Mesenteric fat pad (tissue), 1 donor: ENCODE measurements around the gene PEX10. TPM values are rescaled to one million over a fixed set of nuclear protein-coding genes. Genes with fewer than 3 reads are reported as not detected.
A peak's percentile ranks its signal among the peaks of the same experiment; 100 is the strongest.
"Not testable (repeated sequence)": the region's sequence is repeated elsewhere in the genome, so short reads cannot be mapped to it uniquely, and the experiment has no call there.

Experiments
- DNase-seq: peaks from one replicate; pipeline ENCODE4 v3.0.0-alpha.2; 2020; ENCODE audit warnings: low spot score
- long read RNA-seq: library from polyadenylated mRNA; unstranded; transcript quantifications from one replicate; pipeline ENCODE4 v2.0.0, GENCODE V29; 2020
- total RNA-seq: library from RNA; stranded (reverse); fragmentation: NEBNext Ultra II Directional; extraction: Animal tissue kit (Norgen Biotek cat#: 25700); gene quantifications from one replicate; pipeline ENCODE4 v1.2.1, GENCODE V29; 2021
- donor health status: DM: yes; HTN: yes; CAD: no.

PEX10 gene
- 23.9 TPM for total RNA-seq
- long read RNA-seq, transcript PEX10-202 (6 exons, 1,997 nt) = major isoform, 181 of 211 reads
- long read RNA-seq, partial matches to known transcripts = 10 of 211 reads
- long read RNA-seq, other reads (novel, unspliced or antisense) = 20 of 211 reads

GRCh38 chr1:2412395-2412772, at the start of gene PEX10:
TSS of gene PEX10 (minus strand) at chr1:2412564. CDS start at chr1:2412502, 62 bp downstream.
- peak; percentile 99 for DNase-seq

GRCh38 chr1:2460996-2461751, 48.8 kb upstream of the PEX10 start:
- DNase-seq = no peak

GRCh38 chr1:2460203-2460602, 47.8 kb upstream of the PEX10 start:
- no peak for DNase-seq

GRCh38 chr1:2459757-2460156, 47.4 kb upstream of the PEX10 start:
- no peak for DNase-seq

- DNase-seq = not testable (repeated sequence)
These were observed 46.9 kb upstream of the PEX10 start for GRCh38 chr1:2459102-2459753.

GRCh38 chr1:2458687-2459086, 46.3 kb upstream of the PEX10 start:
- DNase-seq = no peak

- no peak for DNase-seq
These were observed 45.1 kb upstream of the PEX10 start for GRCh38 chr1:2457444-2457843.

GRCh38 chr1:2455757-2456156, 43.4 kb upstream of the PEX10 start:
- no peak for DNase-seq

- DNase-seq = no peak
These were observed 41.9 kb upstream of the PEX10 start for GRCh38 chr1:2454227-2454626.

GRCh38 chr1:2452932-2453315, 40.6 kb upstream of the PEX10 start:
- no peak for DNase-seq

GRCh38 chr1:2452201-2452931, 40.0 kb upstream of the PEX10 start:
- no peak for DNase-seq

- DNase-seq = no peak
These were observed 39.4 kb upstream of the PEX10 start for GRCh38 chr1:2451741-2452140.

GRCh38 chr1:2449636-2450454, 37.5 kb upstream of the PEX10 start:
- no peak for DNase-seq

- no peak for DNase-seq
These were observed 35.7 kb upstream of the PEX10 start for GRCh38 chr1:2448098-2448445.

- DNase-seq = no peak
These were observed 35.1 kb upstream of the PEX10 start for GRCh38 chr1:2447276-2448097.

- DNase-seq = no peak
These were observed 34.5 kb upstream of the PEX10 start for GRCh38 chr1:2446861-2447260.

GRCh38 chr1:2446394-2446793, 34.0 kb upstream of the PEX10 start:
- DNase-seq = no peak

GRCh38 chr1:2445823-2446215, 33.5 kb upstream of the PEX10 start:
- DNase-seq = no peak

- DNase-seq = no peak
These were observed 32.9 kb upstream of the PEX10 start for GRCh38 chr1:2445162-2445822.

GRCh38 chr1:2444138-2444591, 31.8 kb upstream of the PEX10 start:
- no peak for DNase-seq
